CD4-positive, alpha-beta T cell treated with Interleukin-12 subunit alpha and Interleukin-12 subunit beta, for 1 hour (primary cell): ENCODE data around the gene DPPA4.
"Not testable (repeated sequence)": the region's sequence is repeated elsewhere in the genome, so short reads cannot be mapped to it uniquely, and the experiment has no call there.

Experiments
- DNase-seq: peaks from one replicate; pipeline ENCODE4 v3.0.0-alpha.2; 2020

Gene DPPA4

GRCh38 chr3:109337393-109337792 is at the start of gene DPPA4:
Gene DPPA4 (minus strand): TSS chr3:109337546. CDS start chr3:109337517, 29 bp downstream.
- DNase-seq: no peak

- DNase-seq: no peak
These were observed 48.3 kb upstream of the DPPA4 start for GRCh38 chr3:109385442-109386318.

DNA sequence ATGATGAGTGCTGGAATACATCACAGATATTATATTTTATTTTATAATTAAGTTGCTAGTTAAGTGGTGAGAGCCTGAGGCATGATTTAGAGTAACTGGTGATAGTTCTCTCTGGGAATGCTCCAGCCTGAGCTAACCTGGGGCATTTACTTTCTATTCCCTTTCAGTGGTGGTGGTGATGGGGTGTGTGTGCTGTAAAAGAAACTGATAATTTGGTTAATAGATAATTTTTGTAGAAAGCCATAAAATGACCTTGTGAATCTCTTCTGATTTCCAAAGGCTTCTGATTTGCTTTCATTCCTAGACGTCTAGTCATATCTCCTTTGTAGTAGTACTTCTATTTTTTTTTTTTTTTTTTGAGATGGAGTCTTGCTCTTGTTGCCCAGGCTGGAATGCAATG is 46.8 kb upstream of the DPPA4 start:
- no peak for DNase-seq

DNA sequence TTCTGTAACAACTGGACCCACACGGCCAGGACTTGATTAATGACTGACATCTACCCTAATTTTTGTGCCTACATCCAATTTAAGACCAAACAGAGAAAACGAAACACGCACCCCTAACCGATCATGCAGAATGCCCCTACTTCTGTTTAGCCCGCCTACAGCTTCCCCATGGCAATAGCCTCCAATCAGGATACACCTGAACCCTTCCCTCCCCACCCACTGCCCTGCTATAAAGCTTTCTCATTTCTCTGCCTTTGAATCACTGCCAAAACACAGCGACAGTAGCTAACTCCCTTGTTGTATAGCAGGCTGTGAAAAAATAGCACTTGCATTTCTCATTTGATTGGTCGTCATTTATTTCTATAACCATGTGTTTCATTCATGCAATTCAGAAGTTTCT is 45.2 kb upstream of the DPPA4 start:
- DNase-seq: no peak

DNA sequence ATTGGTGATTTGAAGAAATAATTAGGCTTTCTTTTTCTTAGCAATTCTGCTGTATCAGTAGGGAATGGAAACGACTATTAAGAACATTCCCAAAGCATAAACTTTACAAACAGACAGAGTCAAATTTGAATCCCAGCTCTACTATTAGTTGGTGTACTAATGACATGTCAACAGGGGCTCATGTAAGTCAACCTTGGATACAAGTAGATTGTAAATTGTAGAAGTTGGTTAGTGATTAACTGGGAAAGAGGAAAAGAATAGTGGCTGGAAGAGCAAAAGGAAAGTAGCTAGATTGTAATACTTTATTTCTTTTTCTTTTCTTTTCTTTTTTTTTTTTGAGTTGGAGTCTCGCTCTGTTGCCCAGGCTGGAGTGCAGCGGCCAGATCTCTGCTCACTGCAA is 38.6 kb upstream of the DPPA4 start:
- DNase-seq: no peak

- not testable (repeated sequence) for DNase-seq
These were observed 37.1 kb upstream of the DPPA4 start for GRCh38 chr3:109374434-109374833.

GRCh38 chr3:109373933-109374332 is 36.6 kb upstream of the DPPA4 start:
- DNase-seq: no peak

GRCh38 chr3:109372639-109373038 is 35.3 kb upstream of the DPPA4 start:
- DNase-seq: no peak

DNA sequence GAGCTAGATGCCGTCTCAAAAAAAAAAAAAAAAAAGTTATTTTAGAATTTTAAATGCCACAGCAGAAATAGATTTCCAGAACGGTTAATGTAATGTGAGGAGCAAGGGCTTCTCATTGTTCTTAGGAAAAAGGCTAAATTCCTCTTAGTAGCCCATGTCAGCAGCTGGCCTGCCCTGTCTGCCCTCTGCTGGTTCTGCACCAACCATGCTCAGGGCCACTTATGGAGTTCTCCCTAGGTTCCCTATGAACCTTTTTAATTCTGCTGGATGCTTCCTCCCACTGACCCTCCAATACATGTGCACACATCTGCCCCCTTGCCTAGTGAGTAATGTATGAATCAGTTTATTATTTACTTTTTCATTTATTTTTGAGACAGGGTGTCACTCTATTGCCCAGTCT is 32.2 kb upstream of the DPPA4 start:
- no peak for DNase-seq

DNA sequence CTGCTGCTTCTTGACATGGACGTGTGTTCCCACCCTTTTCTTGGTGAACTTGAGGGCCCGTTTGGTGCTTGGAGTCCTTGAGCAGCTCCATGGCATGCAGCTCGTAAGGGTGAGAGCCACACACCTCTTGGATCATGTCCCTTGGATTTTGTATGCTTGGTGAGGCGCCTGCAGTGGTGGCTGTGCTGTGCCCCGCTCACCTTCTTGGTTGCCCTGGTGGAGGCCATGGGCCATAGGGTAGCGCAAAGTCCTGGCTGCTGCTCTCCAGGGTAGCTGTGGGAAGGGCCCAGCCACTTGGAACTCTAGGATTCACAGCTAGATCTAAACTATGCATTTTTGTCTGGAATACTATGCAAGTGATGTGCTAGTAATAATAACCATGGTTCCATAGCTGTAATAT is 26.7 kb upstream of the DPPA4 start:
- no peak for DNase-seq

DNA sequence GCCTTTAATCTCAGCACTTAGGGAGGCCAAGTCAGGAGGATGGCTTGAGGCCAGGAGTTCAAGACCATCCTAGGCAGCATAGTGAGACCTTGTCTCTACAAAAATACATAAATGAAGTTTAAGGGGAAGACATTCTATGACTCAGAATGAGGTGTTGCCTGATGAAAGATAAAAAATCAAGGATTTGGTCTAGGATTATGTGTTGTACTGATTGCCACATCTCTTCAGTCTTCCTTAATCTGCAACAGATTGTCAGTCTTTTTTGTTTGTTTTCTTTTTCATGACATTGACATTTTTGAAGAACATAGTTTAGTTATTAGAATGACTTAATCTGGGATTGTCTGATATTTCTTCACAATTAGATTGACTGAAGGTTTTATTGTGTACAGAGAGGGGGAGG is 26.3 kb upstream of the DPPA4 start:
- DNase-seq: no peak

GRCh38 chr3:109362823-109363222 is 25.5 kb upstream of the DPPA4 start:
- no peak for DNase-seq

GRCh38 chr3:109358809-109359208 is 21.5 kb upstream of the DPPA4 start:
- not testable (repeated sequence) for DNase-seq

- no peak for DNase-seq
These were observed 19.3 kb upstream of the DPPA4 start for GRCh38 chr3:109356442-109357155.

DNA sequence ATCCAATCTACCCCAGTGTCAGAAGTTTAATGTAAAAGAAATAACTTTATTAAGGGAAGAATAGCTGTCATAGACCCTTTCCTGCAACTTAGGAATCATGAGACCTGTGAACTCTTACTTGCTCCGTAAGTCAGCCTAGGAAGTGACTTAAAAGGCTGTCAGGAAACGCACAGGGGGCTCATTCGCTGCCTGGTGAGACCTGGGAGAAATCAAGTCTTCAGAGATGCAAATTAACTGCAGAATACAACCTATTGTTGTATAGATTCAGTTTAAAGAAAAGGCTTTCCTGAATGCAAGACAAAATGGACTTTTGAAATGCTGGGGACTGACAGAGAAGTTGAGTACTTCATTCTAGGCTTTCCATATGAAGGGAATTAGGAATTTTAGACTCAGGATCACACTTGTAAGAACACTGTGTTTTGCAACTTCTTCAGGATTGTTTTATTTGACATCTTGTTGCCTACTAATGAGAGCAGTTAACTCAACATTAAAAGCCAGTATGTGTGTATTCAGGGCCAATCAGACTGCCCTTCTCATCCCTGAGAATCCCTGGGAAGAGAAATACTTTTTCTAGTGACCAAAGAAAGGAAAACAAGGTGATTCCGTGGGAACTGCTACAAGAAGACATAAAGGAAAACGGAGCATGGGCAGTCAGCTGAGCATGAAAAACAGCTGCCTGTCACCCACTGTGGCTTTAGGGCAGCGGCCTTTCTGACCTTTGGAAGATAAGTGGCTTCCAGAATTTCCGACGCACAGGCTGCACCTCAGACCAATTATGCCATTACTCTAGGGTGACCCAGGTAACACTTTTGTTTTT is 18.5 kb upstream of the DPPA4 start:
- DNase-seq: no peak

- DNase-seq: no peak
These were observed 15.7 kb upstream of the DPPA4 start for GRCh38 chr3:109353057-109353456.

DNA sequence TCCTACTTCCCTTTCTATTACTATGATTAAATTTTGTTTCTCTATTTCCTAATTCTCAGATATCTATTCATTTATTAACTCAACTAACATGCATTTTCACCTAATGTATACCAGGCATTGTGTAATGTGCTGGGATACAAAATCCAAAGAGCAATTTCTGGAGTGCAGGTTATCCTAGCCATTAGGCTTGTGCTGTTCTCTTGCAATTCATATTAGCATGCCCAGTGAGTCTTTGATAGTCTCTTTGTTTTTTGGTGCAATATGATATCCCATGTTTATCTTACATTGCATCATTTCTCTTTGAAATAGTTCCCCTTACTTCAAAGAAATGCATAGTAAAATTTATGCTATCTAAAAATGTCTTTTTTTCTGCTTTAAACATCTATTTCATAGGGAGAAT is 13.9 kb upstream of the DPPA4 start:
- DNase-seq: no peak

DNA sequence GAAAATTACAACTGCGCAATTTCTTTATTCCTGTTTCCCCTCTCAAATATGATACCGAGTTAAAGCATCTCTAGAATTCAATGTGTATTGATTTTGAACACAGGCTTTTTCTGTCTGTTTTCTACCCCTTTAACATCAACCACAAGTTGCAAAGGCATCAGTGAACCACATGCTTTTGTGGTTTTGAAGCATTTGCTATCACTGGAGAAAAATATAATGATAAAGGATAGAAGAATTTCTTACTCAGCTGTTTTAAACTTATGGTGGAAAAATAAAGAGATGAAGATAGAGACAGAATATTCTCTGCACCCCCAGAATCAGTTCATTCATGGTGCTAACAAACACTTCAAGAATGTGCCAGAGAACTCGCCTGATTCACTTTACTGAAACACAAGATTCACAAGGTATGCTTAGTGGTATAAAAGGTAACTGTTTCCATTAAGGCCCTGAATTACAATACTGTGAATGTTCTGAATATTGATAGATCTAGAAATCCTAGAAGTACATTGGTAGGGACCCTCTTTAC is 9.5 kb upstream of the DPPA4 start:
- DNase-seq: no peak

DNA sequence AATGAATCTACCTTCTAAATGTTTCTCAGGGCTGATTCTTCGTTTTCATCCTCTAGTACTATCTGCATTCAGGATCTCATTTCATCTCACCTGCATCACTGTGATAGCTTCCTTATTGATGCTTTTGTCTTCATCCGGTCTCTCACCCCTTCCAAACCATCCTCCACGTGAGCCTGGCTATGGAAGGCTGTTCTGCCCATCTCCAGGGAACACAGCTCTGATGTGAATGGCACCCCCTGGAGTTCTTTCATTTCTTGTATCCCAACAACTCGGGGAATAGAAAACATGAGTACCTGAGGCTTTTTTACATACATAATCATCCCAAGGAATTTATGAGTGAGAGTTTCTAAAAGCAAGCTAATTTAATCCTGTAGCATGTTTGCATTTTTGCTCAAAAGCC is 8.8 kb upstream of the DPPA4 start:
- no peak for DNase-seq

DNA sequence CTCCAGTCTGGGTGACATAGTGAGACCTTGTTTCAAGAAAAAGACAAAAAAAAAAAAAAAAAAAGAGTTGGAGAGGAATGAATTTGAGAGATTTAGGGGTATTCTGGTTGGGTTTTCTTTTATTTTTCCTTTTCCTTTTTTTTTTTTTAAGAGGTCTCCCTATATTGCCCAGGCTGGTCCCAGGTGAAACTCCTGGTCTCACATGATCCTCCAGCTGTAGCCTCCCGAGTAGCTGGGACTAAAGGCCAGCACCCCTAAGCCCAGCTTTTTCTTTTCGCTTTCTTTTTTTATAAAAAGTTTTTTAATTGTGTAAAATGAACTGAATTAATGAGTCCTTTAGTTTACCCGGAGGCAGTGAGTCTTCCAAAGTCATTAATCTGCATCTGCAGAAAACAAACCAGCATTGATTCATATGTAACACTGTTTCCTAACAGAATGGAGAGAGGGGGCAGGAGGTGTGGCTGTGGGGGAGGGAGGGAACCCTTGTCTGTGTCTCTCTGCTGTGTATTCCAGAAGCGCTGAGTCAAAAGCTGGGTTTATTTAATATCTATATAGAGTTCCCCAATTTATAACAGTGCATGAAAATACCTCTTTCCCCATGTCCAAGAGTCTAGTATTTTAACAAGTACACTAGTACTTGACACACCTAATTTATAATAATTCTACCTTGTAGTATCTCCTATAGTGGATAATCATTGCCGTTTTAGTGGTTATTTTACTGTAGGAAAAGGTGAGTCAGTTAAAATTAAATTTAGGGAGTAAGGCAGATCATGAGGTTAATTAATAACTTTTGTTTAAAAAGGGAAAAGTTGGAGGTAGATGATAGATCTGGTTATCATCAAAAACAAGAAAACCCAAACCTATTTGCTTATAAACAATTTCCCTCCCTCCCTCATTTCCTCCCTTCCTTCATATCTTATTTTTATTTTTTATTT is 2.6 kb upstream of the DPPA4 start:
- no peak for DNase-seq

- no peak for DNase-seq
These were observed 1.9 kb upstream of the DPPA4 start for GRCh38 chr3:109339197-109339596.

DNA sequence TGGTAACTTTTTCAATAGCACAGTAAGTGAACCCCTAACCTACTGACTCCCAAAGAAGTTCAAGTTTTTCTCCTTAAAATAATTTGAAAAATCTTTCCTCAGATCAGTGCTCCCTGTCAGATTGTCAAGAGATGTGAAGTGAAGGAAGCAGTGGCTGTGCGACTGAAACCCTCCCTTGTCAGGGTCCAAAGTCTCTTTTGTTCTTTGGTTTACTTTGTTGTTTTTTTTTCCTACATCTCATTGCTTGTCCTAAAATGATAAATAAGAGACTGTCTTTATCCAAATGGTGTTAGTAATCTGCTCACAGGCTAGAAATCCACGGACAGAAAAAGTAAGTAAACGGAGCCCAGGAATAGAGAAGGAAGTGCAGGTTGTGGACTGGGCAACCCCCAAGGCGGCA is 976 bp upstream of the DPPA4 start:
- no peak for DNase-seq
